ENCODE results near the gene TTYH3. TPM values are rescaled to one million over a fixed set of nuclear protein-coding genes. Genes with fewer than 3 reads are reported as not detected.
"Not testable (repeated sequence)": the region's sequence is repeated elsewhere in the genome, so short reads cannot be mapped to it uniquely, and the experiment has no call there.

Gene TTYH3
- total RNA-seq, 1 donor from 2014 or later: 31.5 TPM

GRCh38 chr7:2689343-2689847 lies 57.6 kb downstream of the TTYH3 start:
- no peak for DNase-seq

GRCh38 chr7:2689951-2690705 lies 58.3 kb downstream of the TTYH3 start:
- DNase-seq: no peak

GRCh38 chr7:2691011-2691707 lies 59.4 kb downstream of the TTYH3 start:
- no peak for DNase-seq

- not testable (repeated sequence) for DNase-seq
Observed at GRCh38 chr7:2691932-2692439, 60.2 kb downstream of the TTYH3 start.

GRCh38 chr7:2692543-2692942 lies 60.8 kb downstream of the TTYH3 start:
- no peak for DNase-seq

GRCh38 chr7:2693420-2694121 lies 61.8 kb downstream of the TTYH3 start:
- DNase-seq: not testable (repeated sequence)

- not testable (repeated sequence) for DNase-seq
Observed at GRCh38 chr7:2694122-2694436, 62.3 kb downstream of the TTYH3 start.

- DNase-seq: no peak
Observed at GRCh38 chr7:2698581-2699288, 66.9 kb downstream of the TTYH3 start.

GRCh38 chr7:2699289-2699620 lies 67.5 kb downstream of the TTYH3 start:
- no peak for DNase-seq

- DNase-seq: no peak
Observed at GRCh38 chr7:2700141-2700850, 68.5 kb downstream of the TTYH3 start.

- no peak for DNase-seq
Observed at GRCh38 chr7:2701424-2701823, 69.6 kb downstream of the TTYH3 start.

- peak; percentile 75 for DNase-seq
Observed at GRCh38 chr7:2701832-2702593, 70.2 kb downstream of the TTYH3 start.

- no peak for DNase-seq
Observed at GRCh38 chr7:2702594-2702957, 70.8 kb downstream of the TTYH3 start.

- DNase-seq: no peak
Observed at GRCh38 chr7:2705371-2706096, 73.7 kb downstream of the TTYH3 start.

GRCh38 chr7:2706685-2707126 lies 74.9 kb downstream of the TTYH3 start:
- DNase-seq: no peak

- no peak for DNase-seq
Observed at GRCh38 chr7:2707481-2707880, 75.7 kb downstream of the TTYH3 start.

GRCh38 chr7:2708041-2708440 lies 76.3 kb downstream of the TTYH3 start:
- DNase-seq: no peak

- no peak for DNase-seq
Observed at GRCh38 chr7:2708547-2709310, 76.9 kb downstream of the TTYH3 start.

GRCh38 chr7:2709553-2710285 lies 77.9 kb downstream of the TTYH3 start:
- peak; percentile 13 for DNase-seq

Measured in occipital lobe (tissue), 2 donors.